ENCODE results near the gene ENOSF1. TPM values are rescaled to one million over a fixed set of nuclear protein-coding genes. Genes with fewer than 3 reads are reported as not detected.

ENOSF1 gene
- total and polyA plus RNA-seq, 2 of the 4 experiments (the other 2 are of a cell fraction): 12.2 to 12.6 TPM

DNA sequence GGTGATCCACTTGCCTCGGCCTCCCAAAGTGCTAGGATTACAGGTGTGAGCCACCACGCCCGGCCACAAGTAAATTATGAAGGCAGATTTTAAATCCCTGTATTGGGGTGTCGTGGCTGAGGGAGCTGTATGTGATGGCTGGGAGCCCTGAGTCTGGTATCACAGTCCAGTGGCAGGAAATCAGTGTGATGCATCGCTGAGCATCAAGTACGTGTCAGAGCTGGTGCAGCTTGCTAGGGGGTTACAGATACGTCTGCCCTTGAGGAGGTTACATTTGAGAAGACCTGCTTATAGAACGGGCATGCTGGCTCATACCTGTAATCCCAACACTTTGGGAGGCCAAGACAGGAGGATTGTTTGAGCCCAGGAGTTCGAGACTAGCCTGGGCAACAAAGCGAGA, 4.3 kb downstream of the ENOSF1 start:
- Histone ChIP-seq H2AK9ac (replicated peaks; ENCODE audit: low read depth, low read length, poor library complexity) (no peak overlapping the region), H3K56ac (ENCODE audit: extremely low read depth, insufficient read depth, low read length) (no peak overlapping the region), H3K4me3 (ENCODE audit: insufficient read depth, low read depth, low read length) (no peak overlapping the region), H3K18ac (ENCODE audit: low read depth, low read length) (no peak overlapping the region), H3K27me3 (ENCODE audit: control insufficient read depth, insufficient read depth, low read length) (no peaks in the 10 kb centered on the region), H4K8ac (ENCODE audit: low read depth in 2 of 2, low read length in 2 of 2) (no peak overlapping the region), H3K9me3 (ENCODE audit: control insufficient read depth, insufficient read depth, low read length) (peaks cover 5% of the 10 kb centered on the region; the same call in 1 of the 2 replicates), H2AFZ (replicated peaks; ENCODE audit: low read length, poor library complexity) (no peak overlapping the region), H3K79me1 (ENCODE audit: low read depth in 1 of 2, low read length in 2 of 2) (peaks cover 21 to 32% of the 10 kb centered on the region in 2 experiments), H3K23ac (ENCODE audit: low read depth, low read length) (no peak overlapping the region), H4K5ac (ENCODE audit: low read depth, low read length) (no peak overlapping the region), H2BK120ac (ENCODE audit: low read depth, low read length) (no peak overlapping the region), H3K4ac (ENCODE audit: low read depth, low read length) (no peak overlapping the region), H2BK5ac (ENCODE audit: low read depth, low read length, poor library complexity, severe bottlenecking) (no peak overlapping the region), H3K9me1 (ENCODE audit: insufficient read depth, low read length) (peaks cover 8% of the 10 kb centered on the region), H3K36me3 (ENCODE audit: control insufficient read depth, insufficient read depth, low read length) (peaks cover 7% of the 10 kb centered on the region), H3K9ac (ENCODE audit: low read depth, low read length) (no peak overlapping the region), H2BK15ac (ENCODE audit: low read depth, low read length) (no peak overlapping the region), H4K20me1 (ENCODE audit: insufficient read depth, low read length) (peaks cover 16% of the 10 kb centered on the region), H3K4me1 (ENCODE audit: control insufficient read depth, insufficient read depth, low read length) (peaks cover 5% of the 10 kb centered on the region), H3K14ac (replicated peaks; ENCODE audit: low read depth, low read length) (no peak overlapping the region), H4K91ac (ENCODE audit: insufficient read depth, low read depth, low read length) (no peak overlapping the region), H3K4me2 (ENCODE audit: low read depth, low read length) (no peak overlapping the region), H2BK20ac (ENCODE audit: low read depth, low read length) (no peak overlapping the region), H3K27ac (ENCODE audit: insufficient read depth, low read length) (no peak overlapping the region), H2AK5ac (ENCODE audit: low read depth, low read length) (no peak overlapping the region)
- no peak for ATAC-seq (ENCODE audit: low read depth)
- in situ Hi-C loops (cut with MboI; ENCODE audit: low sequenced_read_pairs) (no loop called here), intact Hi-C loops (cut with micrococcal nuclease) (no loop called here), dilution Hi-C loops (cut with HindIII; ENCODE audit: low sequenced_read_pairs, unreplicated experiment) (no loop called here)
- BruUV-seq (replicated peaks): no TSS peak
- TF ChIP-seq, protein P1, sequence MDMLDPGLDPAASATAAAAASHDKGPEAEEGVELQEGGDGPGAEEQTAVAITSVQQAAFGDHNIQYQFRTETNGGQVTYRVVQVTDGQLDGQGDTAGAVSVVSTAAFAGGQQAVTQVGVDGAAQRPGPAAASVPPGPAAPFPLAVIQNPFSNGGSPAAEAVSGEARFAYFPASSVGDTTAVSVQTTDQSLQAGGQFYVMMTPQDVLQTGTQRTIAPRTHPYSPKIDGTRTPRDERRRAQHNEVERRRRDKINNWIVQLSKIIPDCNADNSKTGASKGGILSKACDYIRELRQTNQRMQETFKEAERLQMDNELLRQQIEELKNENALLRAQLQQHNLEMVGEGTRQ (IDR thresholded peaks at IDR 0.05; ENCODE audit: low read depth, low read length): no peak
- TF ChIP-seq RAD21 (IDR thresholded peaks at IDR 0.05; ENCODE audit: low read length) (no peak), POLR2A (IDR thresholded peaks at IDR 0.05; ENCODE audit: low read depth, low read length) (no peak), RFX5 (IDR thresholded peaks at IDR 0.05; ENCODE audit: low read depth, low read length) (no peak), SMC3 (IDR thresholded peaks at IDR 0.05; ENCODE audit: low read depth, low read length) (no peak), CEBPB (IDR thresholded peaks at IDR 0.05; ENCODE audit: low read depth, low read length) (no peak)
- DNase-seq: no peak
- POLR2A ChIA-PET (ENCODE audit: unreplicated experiment): no interaction called here
- CTCF ChIA-PET: interaction anchor here (0.6 to 1.0 kb wide), 4 partner anchors 98 to 139 kb away, joined by 3 to 5 read pairs (median 4); no protein-coding TSS in a partner anchor
- WGBS, 2 experiments (ENCODE audit: extremely low coverage in 2 of 2, insufficient read length in 1 of 2): 100% methylated on average over 2 of the region's 10 CpGs; no CpG with 5 or more reads in 1 of the 2 experiments
